ENCODE data around the gene TUSC2. TPM values are rescaled to one million over a fixed set of nuclear protein-coding genes. Genes with fewer than 3 reads are reported as not detected.

Gene TUSC2
- total and polyA plus RNA-seq, 8 donors: 10.2 to 21.8 (median 17.4) TPM

GRCh38 chr3:50365080-50365841, 37.2 kb upstream of the TUSC2 start:
- Histone ChIP-seq H3K4me1 (peaks cover 0 to 10% (median 4%) of the 10 kb centered on the region in 3 donors), H3K9me3 (no peaks in the 10 kb centered on the region), H3K4me3 (peak overlapping the region; percentile 41 to 79 (median 64)), H3K36me3 (no peaks in the 10 kb centered on the region), H3K27ac (peak overlapping the region; percentile 42 to 63 (median 58)), H3K27me3 (no peaks in the 10 kb centered on the region)
- WGBS, 2 donors: 2 to 3% methylated on average over 40 to 53 of the region's 53 CpGs
- peak; percentile 94 to 98 (median 96) for DNase-seq
- no peak for FAIRE-seq
- no peak for TF ChIP-seq CTCF (IDR thresholded peaks at IDR 0.05)
- intact Hi-C loops (cut with DNase I): no loop called here
- peak; percentile 91 to 94 (median 94) for ATAC-seq

DNA sequence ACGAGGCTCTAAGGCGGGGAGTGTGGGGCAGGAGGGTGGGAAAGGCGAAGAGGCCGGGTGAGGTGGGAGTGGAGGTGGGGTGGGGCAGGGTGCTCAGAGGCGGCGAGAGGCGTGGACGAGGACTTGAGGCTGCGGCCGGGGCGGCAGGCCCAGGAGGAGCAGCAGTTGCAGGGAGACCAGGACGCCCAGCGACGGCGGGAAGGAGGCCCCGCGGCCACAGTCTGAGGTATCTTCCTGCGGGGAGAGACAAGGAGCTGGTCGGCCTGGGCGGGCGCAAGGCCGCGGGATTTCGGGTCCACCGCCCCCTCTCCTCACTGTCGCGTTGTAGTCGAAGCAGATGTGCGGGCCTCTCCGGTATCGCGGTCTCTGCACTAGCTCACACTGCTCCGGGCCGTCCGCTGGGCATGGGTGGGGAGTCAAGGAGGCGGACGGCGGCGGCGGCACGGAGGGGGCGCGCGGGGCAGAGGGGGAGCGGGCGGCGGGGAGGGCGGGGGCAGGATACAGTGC, 36.6 kb upstream of the TUSC2 start:
- DNase-seq (peak in 3 of 6 donors; percentile 52 to 71 (median 68)), FAIRE-seq (no peak), ATAC-seq (peak; percentile 25 to 35 (median 28))
- Histone ChIP-seq H3K36me3 (no peaks in the 10 kb centered on the region), H3K27ac (peak overlapping the region in 1 of 4 donors; percentile 60), H3K9me3 (no peaks in the 10 kb centered on the region), H3K4me3 (peak overlapping the region; percentile 18 to 79 (median 56)), H3K27me3 (no peaks in the 10 kb centered on the region), H3K4me1 (peaks cover 0 to 10% (median 4%) of the 10 kb centered on the region in 3 donors)
- intact Hi-C loops (cut with DNase I): no loop called here
- no peak for TF ChIP-seq CTCF (IDR thresholded peaks at IDR 0.05)
- WGBS, 2 donors: 14 to 32% methylated on average over 20 to 48 of the region's 48 CpGs

DNA sequence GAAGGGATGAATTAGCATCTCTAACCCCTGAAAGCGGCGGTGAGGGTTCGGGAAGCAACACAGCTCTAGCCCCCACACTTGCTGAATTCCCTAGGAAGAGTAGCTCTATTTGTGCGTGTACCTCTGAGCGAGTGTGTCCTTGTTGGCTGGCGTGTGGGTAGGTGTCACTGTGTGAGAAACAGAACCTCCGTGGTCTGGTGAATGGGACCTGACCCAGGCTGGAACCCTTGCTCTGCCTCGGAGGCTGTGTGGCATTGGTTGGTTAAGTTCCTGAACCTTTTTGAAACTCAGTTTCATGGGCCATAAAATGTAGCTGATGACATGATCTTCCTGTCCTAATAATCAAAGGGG, 31.7 kb upstream of the TUSC2 start:
- H3K36me3 ChIP-seq: peaks cover 3 to 7% (median 6%) of the 10 kb centered on the region in 3 donors
- H3K9me3 ChIP-seq: no peaks in the 10 kb centered on the region
- H3K27me3 ChIP-seq: no peaks in the 10 kb centered on the region
- intact Hi-C loops (cut with DNase I): no loop called here
- DNase-seq (no peak), ATAC-seq (no peak), FAIRE-seq (no peak)
- no peak overlapping the region for H3K27ac ChIP-seq
- 19 to 28% methylated on average over 8 of the region's 8 CpGs for WGBS, 2 donors
- TF ChIP-seq CTCF (IDR thresholded peaks at IDR 0.05): no peak
- peaks cover 14 to 38% (median 25%) of the 10 kb centered on the region in 3 donors for H3K4me1 ChIP-seq
- H3K4me3 ChIP-seq: peak overlapping the region in 1 of 4 donors; percentile 86

DNA sequence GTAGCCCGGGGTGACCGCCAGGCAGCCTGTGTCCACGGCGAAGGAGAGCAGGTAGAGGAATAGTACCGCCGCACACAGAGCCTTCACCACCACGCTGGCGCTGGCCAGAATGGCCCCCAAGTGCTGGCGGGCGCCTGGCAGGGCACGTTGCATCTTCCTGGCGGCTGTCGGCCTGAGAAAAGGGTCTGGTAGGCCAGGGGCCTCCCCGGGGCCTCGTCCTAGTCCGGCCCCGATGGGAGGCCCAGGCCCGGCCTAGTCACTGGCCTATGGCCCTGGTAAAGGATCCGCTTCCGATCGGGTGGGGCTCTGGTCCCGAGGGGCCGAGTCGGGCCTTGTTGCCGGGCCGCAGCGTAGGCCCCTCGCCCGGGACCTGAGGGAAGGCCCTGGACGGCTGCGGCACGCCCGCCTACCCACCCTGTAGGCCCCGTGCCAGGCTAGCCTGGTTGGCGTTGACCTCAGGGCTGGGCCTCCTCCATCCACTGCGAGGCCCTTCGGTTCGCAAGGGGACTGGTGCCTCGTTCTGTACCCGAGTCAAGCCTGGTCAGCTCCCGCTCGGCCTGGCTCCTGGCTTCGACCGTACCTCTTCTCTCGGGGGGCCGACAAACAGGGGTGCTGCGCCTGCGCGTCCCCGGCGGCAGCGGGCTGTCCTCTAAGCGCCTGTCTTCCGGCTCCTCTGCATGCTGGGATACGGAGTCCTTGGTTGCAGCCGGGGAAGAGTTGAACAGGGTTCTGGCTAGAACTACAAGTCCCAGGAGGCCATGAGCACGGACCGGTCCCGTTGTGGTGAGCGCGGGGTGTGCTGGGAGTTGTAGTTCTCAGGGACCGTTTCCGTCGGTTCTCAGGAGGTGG, 31.1 kb upstream of the TUSC2 start, which contains the start of gene TMEM115:
TSS of gene TMEM115 (minus strand) at position 611 of the 849 bp plus-strand sequence. CDS start at position 153, 458 bp downstream.
- Histone ChIP-seq H3K9me3 (no peaks in the 10 kb centered on the region), H3K4me3 (peak within 1 kb of the TSS; percentile 64 to 89 (median 82)), H3K36me3 (peaks cover 3 to 13% (median 8%) of the 10 kb centered on the region in 3 donors), H3K27ac (peak within 1 kb of the TSS; percentile 44 to 85 (median 74)), H3K4me1 (peaks cover 14 to 33% (median 25%) of the 10 kb centered on the region in 3 donors), H3K27me3 (no peaks in the 10 kb centered on the region)
- TF ChIP-seq CTCF (IDR thresholded peaks at IDR 0.05): no peak
- DNase-seq (peak; percentile 89 to 99 (median 96)), FAIRE-seq (peak; percentile 90), ATAC-seq (peak; percentile 91 to 97 (median 94))
- 0% methylated on average over 60 to 64 of the region's 64 CpGs for WGBS, 2 donors
- intact Hi-C loops (cut with DNase I): no loop called here

All from pancreas (tissue), 10 donors.